Measurements from ENCODE around the gene BAG3. TPM values are rescaled to one million over a fixed set of nuclear protein-coding genes. Genes with fewer than 3 reads are reported as not detected.
"Not testable (repeated sequence)": the region's sequence is repeated elsewhere in the genome, so short reads cannot be mapped to it uniquely, and the experiment has no call there.

BAG3 gene
- polyA plus RNA-seq, 4 donors = 6.5 to 15.3 (median 10.3) TPM

DNA sequence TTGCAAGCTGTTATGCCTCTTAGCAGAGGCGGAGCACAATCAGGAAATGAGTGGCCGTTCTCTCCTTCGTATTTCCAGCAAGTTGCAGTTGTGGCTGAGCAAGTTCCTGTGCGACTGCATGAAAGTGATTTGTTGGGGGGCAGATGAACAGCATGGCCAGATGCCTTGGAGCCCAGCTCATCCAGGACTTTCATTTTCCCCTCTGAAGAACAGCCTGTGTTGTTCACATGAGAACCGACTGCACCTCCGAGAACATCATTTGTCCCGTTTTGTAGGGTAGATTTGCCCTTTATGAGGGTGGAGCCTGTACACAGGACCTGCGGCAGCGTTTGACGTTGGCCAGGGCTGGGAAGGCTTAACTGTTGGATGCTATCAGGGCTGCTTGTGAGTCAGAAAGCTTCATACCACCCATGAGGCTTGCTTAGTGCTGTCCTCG lies 4.4 kb downstream of the BAG3 start:
- H3K36me3 ChIP-seq (ENCODE audit: control insufficient read depth in 3 of 3, insufficient read depth in 2 of 3, low read depth in 1 of 3, low read length in 3 of 3) = peaks cover 0 to 23% (median 0%) of the 10 kb centered on the region in 3 donors
- peak overlapping the region in 2 of 3 donors; percentile 63 to 75 for H3K27ac ChIP-seq (ENCODE audit: low read depth in 1 of 3, low read length in 2 of 3)
- no peak overlapping the region for H3K4me3 ChIP-seq (ENCODE audit: low read depth in 1 of 3, low read length in 3 of 3)
- FAIRE-seq (no peak), DNase-seq (peak in 1 of 2 donors; percentile 21)
- peaks cover 0 to 4% of the 10 kb centered on the region in 2 donors for H3K9me3 ChIP-seq (ENCODE audit: control insufficient read depth in 2 of 2, insufficient read depth in 1 of 2, low read depth in 1 of 2, low read length in 1 of 2)
- 44 to 71% (median 68%) methylated on average over 11 of the region's 11 CpGs for WGBS, 3 donors
- H3K27me3 ChIP-seq (ENCODE audit: control insufficient read depth in 3 of 3, insufficient read depth in 3 of 3, low read length in 3 of 3) = no peaks in the 10 kb centered on the region
- H3K4me1 ChIP-seq (ENCODE audit: control insufficient read depth in 3 of 3, insufficient read depth in 2 of 3, low read depth in 1 of 3, low read length in 2 of 3) = peaks cover 0 to 16% (median 3%) of the 10 kb centered on the region in 3 donors

DNA sequence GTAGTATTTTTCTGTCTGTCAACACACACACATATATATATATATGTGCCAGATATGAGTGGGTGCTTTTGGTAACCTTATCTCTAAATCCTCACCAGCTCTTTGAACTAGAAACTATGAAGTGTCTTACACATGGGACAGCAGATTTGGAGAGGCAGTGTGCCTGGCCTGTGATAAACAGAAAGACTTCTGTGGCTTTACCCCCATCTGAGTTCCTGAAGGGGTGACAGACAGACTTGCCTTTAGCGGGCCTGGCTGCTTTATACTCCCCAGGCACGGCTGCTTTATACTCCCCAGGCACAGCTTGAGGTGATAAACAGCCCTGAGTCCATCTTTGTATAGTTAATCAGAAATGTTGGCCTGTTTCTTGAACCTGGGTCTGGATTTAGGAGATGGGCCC lies 5.6 kb downstream of the BAG3 start:
- Histone ChIP-seq H3K9me3 (ENCODE audit: control insufficient read depth in 2 of 2, insufficient read depth in 1 of 2, low read depth in 1 of 2, low read length in 1 of 2) (peaks cover 0 to 4% of the 10 kb centered on the region in 2 donors), H3K36me3 (ENCODE audit: control insufficient read depth in 3 of 3, insufficient read depth in 2 of 3, low read depth in 1 of 3, low read length in 3 of 3) (peaks cover 0 to 23% (median 0%) of the 10 kb centered on the region in 3 donors), H3K27me3 (ENCODE audit: control insufficient read depth in 3 of 3, insufficient read depth in 3 of 3, low read length in 3 of 3) (no peaks in the 10 kb centered on the region), H3K4me3 (ENCODE audit: low read depth in 1 of 3, low read length in 3 of 3) (no peak overlapping the region), H3K4me1 (ENCODE audit: control insufficient read depth in 3 of 3, insufficient read depth in 2 of 3, low read depth in 1 of 3, low read length in 2 of 3) (peaks cover 0 to 16% (median 3%) of the 10 kb centered on the region in 3 donors), H3K27ac (ENCODE audit: low read depth in 1 of 3, low read length in 2 of 3) (peak overlapping the region in 1 of 3 donors; percentile 71)
- FAIRE-seq = no peak
- WGBS, 3 donors = 72 to 96% (median 84%) methylated on average over 2 of the region's 2 CpGs
- no peak for DNase-seq

DNA sequence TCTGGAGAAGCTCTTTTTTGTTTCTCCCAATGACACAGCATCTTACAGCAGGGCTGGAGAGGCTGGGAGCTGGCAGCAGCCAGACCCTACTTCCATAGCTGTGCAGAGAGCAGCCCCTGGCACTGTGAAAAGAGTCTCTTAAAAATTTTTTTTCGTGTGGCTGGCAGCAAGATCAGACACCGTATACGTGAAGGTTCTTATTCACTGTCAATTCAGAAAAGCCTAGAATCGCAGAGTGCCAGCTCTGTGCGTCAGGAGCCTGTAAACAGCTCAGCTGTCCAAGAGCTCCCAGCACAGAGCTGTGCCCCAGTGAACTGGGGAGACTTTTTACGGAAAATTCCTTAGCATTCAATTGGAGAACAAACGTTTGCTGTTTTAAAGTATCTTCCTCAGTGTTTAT lies 6.5 kb downstream of the BAG3 start:
- H3K9me3 ChIP-seq (ENCODE audit: control insufficient read depth in 2 of 2, insufficient read depth in 1 of 2, low read depth in 1 of 2, low read length in 1 of 2) = peaks cover 0 to 4% of the 10 kb centered on the region in 2 donors
- H3K4me3 ChIP-seq (ENCODE audit: low read depth in 1 of 3, low read length in 3 of 3) = no peak overlapping the region
- peaks cover 0 to 23% (median 0%) of the 10 kb centered on the region in 3 donors for H3K36me3 ChIP-seq (ENCODE audit: control insufficient read depth in 3 of 3, insufficient read depth in 2 of 3, low read depth in 1 of 3, low read length in 3 of 3)
- DNase-seq (no peak), FAIRE-seq (no peak)
- H3K27ac ChIP-seq (ENCODE audit: low read depth in 1 of 3, low read length in 2 of 3) = no peak overlapping the region
- H3K27me3 ChIP-seq (ENCODE audit: control insufficient read depth in 3 of 3, insufficient read depth in 3 of 3, low read length in 3 of 3) = no peaks in the 10 kb centered on the region
- 66 to 84% (median 80%) methylated on average over 7 of the region's 7 CpGs for WGBS, 3 donors
- H3K4me1 ChIP-seq (ENCODE audit: control insufficient read depth in 3 of 3, insufficient read depth in 2 of 3, low read depth in 1 of 3, low read length in 2 of 3) = peaks cover 0 to 16% (median 3%) of the 10 kb centered on the region in 3 donors

DNA sequence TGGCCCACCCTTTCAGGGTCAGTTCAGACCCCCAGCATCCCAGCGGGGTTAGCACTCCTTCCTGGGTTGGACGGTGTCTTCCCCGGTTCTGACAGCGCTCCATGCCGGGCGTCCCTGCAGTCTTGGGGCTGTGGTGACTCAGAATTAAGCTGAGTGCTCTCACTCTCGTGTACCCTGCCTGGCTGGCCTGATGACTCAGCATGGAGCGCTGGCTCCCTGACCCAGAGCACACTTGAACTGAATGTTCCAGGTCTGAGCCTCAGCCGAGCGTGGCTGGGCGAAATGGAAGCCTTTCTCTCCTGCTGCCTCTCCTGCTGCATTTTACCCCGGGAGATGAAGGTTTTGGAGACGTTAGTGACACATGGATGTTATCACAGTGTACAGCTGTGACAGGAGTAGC lies 7.1 kb downstream of the BAG3 start:
- peaks cover 0 to 14% (median 3%) of the 10 kb centered on the region in 3 donors for H3K4me1 ChIP-seq (ENCODE audit: control insufficient read depth in 3 of 3, insufficient read depth in 2 of 3, low read depth in 1 of 3, low read length in 2 of 3)
- H3K4me3 ChIP-seq (ENCODE audit: low read depth in 1 of 3, low read length in 3 of 3) = no peak overlapping the region
- FAIRE-seq (no peak), DNase-seq (peak; percentile 31 to 80)
- H3K27me3 ChIP-seq (ENCODE audit: control insufficient read depth in 3 of 3, insufficient read depth in 3 of 3, low read length in 3 of 3) = no peaks in the 10 kb centered on the region
- H3K9me3 ChIP-seq (ENCODE audit: control insufficient read depth in 2 of 2, insufficient read depth in 1 of 2, low read depth in 1 of 2, low read length in 1 of 2) = peaks cover 0 to 4% of the 10 kb centered on the region in 2 donors
- H3K27ac ChIP-seq (ENCODE audit: low read depth in 1 of 3, low read length in 2 of 3) = peak overlapping the region in 1 of 3 donors; percentile 23
- WGBS, 3 donors = 44 to 58% (median 55%) methylated on average over 13 of the region's 13 CpGs
- H3K36me3 ChIP-seq (ENCODE audit: control insufficient read depth in 3 of 3, insufficient read depth in 2 of 3, low read depth in 1 of 3, low read length in 3 of 3) = peaks cover 0 to 23% (median 0%) of the 10 kb centered on the region in 3 donors

DNA sequence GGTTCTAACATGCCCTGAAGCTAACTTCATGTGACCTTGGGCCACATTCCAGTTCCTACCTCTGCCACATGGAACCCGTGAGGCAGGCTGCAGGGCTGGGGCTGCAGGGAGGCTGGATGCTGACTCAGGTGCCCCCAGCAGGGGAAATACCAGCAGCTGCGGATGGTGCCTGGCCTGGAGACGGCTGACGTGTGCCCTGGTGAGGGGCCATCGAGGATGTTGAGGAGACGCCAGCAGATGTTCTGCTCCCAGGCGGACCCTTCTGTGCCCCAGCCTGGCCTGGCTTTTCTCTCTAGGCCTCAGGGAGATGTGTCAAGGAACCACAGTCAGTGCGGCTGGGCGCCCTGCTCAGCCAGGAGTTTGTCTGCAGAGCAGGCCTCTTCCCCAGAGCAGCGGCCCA lies 8.8 kb downstream of the BAG3 start:
- WGBS, 3 donors = 95 to 97% (median 96%) methylated on average over 10 of the region's 10 CpGs
- Histone ChIP-seq H3K4me1 (ENCODE audit: control insufficient read depth in 3 of 3, insufficient read depth in 2 of 3, low read depth in 1 of 3, low read length in 2 of 3) (peaks cover 0 to 4% (median 0%) of the 10 kb centered on the region in 3 donors), H3K36me3 (ENCODE audit: control insufficient read depth in 3 of 3, insufficient read depth in 2 of 3, low read depth in 1 of 3, low read length in 3 of 3) (peaks cover 0 to 20% (median 0%) of the 10 kb centered on the region in 3 donors), H3K27me3 (ENCODE audit: control insufficient read depth in 3 of 3, insufficient read depth in 3 of 3, low read length in 3 of 3) (no peaks in the 10 kb centered on the region), H3K4me3 (ENCODE audit: low read depth in 1 of 3, low read length in 3 of 3) (no peak overlapping the region), H3K9me3 (ENCODE audit: control insufficient read depth in 2 of 2, insufficient read depth in 1 of 2, low read depth in 1 of 2, low read length in 1 of 2) (peaks cover 0 to 4% of the 10 kb centered on the region in 2 donors), H3K27ac (ENCODE audit: low read depth in 1 of 3, low read length in 2 of 3) (no peak overlapping the region)
- no peak for DNase-seq
- FAIRE-seq = no peak

DNA sequence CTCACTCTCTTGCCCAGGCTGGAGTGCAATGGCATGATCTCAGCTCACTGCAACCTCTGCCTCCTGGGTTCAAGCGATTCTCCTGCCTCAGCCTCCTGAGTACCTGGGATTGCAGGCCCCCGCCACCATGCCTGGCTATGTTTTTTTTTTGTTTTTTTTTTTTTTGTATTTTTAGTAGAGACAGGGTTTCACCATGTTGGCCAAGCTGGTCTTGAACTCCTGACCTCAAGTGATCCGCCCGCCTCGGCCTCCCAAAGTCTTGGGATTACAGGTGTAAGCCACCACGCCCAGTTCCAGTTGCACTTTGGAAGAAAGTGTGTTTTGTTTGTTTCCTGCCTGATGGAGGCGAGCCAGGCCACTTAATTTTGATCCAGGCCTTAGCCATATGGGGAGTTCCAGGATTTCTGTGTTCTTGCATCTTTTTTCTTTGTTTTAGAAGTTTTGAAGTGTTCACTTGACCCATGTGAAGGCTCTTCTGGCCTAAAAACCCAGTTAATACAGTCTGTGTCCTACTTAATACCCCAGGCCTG lies 11.0 kb downstream of the BAG3 start:
- H3K4me3 ChIP-seq (ENCODE audit: low read depth in 1 of 3, low read length in 3 of 3); H3K9me3 ChIP-seq (ENCODE audit: control insufficient read depth in 2 of 2, insufficient read depth in 1 of 2, low read depth in 1 of 2, low read length in 1 of 2); FAIRE-seq; H3K27me3 ChIP-seq (ENCODE audit: control insufficient read depth in 3 of 3, insufficient read depth in 3 of 3, low read length in 3 of 3); H3K4me1 ChIP-seq (ENCODE audit: control insufficient read depth in 3 of 3, insufficient read depth in 2 of 3, low read depth in 1 of 3, low read length in 2 of 3); DNase-seq; H3K27ac ChIP-seq (ENCODE audit: low read depth in 1 of 3, low read length in 2 of 3): not testable (repeated sequence)
- 59 to 75% (median 71%) methylated on average over 6 to 7 of the region's 7 CpGs for WGBS, 3 donors
- H3K36me3 ChIP-seq (ENCODE audit: control insufficient read depth in 3 of 3, insufficient read depth in 2 of 3, low read depth in 1 of 3, low read length in 3 of 3) = peaks cover 0 to 16% (median 0%) of the 10 kb centered on the region in 3 donors

DNA sequence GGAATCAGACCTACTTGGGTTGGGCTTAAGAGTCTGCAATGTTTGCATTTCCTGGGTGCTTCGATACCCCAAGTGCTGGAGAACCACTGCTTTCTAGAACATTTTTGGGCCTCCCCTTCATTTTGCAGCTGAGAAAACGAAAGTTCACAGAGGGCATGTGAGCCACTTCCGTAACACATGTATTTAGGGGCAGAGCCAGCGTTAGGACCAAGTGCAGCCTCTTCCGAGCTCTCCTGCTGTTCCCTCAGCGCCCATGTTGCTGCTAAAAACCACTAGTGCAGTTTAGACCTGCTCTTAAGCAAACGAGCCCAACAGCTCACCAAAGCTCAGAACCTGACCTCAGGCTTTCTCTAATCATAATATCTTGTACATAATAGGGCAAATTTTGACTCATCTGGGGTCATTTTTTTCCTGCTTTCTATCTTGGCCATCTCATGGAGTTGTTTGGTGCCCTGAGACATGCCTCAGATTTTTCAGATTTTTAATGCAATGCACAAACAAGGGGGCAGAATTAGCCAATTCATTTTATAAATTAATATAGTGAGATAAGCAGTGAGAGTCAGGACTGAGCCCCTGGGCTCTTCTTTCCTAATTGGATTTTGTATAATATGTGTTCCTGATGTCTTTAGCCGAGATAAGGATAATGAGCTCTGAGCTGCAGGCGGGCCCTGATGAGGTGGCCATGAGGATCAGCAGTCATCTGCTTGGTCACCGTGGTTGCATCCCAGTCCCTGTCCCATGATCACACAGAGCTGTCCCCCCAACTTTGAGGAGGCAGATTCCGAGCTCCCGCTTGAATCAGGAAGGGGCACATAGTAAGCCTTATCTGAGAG lies 12.9 kb downstream of the BAG3 start:
- FAIRE-seq = no peak
- Histone ChIP-seq H3K4me1 (ENCODE audit: control insufficient read depth in 3 of 3, insufficient read depth in 2 of 3, low read depth in 1 of 3, low read length in 2 of 3) (peaks cover 0 to 8% (median 2%) of the 10 kb centered on the region in 3 donors), H3K27me3 (ENCODE audit: control insufficient read depth in 3 of 3, insufficient read depth in 3 of 3, low read length in 3 of 3) (no peaks in the 10 kb centered on the region), H3K27ac (ENCODE audit: low read depth in 1 of 3, low read length in 2 of 3) (peak overlapping the region in 1 of 3 donors; percentile 61), H3K36me3 (ENCODE audit: control insufficient read depth in 3 of 3, insufficient read depth in 2 of 3, low read depth in 1 of 3, low read length in 3 of 3) (peaks cover 0 to 13% (median 0%) of the 10 kb centered on the region in 3 donors), H3K4me3 (ENCODE audit: low read depth in 1 of 3, low read length in 3 of 3) (no peak overlapping the region), H3K9me3 (ENCODE audit: control insufficient read depth in 2 of 2, insufficient read depth in 1 of 2, low read depth in 1 of 2, low read length in 1 of 2) (peaks cover 0 to 4% of the 10 kb centered on the region in 2 donors)
- 75% methylated on average over 12 of the region's 12 CpGs for WGBS, 3 donors
- DNase-seq = peak in 1 of 2 donors; percentile 38

DNA sequence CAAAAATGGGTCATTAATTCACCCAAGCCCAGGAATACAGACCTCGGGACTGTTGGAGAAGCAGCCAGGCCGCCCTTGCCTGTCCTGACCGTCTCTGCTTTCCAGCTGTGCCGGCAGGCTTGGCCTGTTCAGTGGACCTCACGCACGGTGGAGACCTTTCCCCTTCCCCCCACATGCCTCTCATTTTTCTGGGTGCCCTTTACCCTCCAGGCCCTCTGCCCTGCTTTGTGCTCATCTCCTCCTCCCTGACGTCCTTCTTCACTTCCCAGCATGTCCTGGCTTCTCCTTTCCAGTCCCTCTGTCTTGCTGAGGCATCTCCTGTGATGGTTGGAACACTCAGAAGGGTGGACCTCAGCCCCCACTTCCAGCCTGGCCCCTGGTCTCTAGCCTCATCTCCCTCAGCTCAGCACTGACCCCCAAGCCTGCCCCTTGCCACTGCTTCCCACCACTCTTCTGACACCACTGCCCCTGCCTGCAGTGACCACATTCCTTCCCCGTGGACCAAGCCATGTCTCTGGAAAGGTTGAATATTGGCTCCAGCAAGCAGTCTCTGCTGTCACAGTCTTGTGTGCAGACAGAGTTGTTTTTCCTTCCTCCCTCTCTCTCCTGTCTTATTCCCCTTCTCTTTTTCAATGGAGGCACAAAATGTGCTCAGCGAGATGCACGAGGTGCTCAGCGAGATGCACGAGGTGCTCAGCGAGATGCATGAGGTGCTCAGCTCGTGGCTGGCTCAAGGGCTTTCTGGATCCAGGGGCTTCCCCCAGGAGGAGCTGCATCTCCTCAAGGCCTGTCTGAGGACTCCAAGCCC lies 14.9 kb downstream of the BAG3 start:
- H3K27ac ChIP-seq (ENCODE audit: low read depth in 1 of 3, low read length in 2 of 3) = no peak overlapping the region
- 75 to 78% (median 77%) methylated on average over 14 of the region's 14 CpGs for WGBS, 3 donors
- peaks cover 0 to 8% (median 2%) of the 10 kb centered on the region in 3 donors for H3K4me1 ChIP-seq (ENCODE audit: control insufficient read depth in 3 of 3, insufficient read depth in 2 of 3, low read depth in 1 of 3, low read length in 2 of 3)
- no peak overlapping the region for H3K4me3 ChIP-seq (ENCODE audit: low read depth in 1 of 3, low read length in 3 of 3)
- H3K9me3 ChIP-seq (ENCODE audit: control insufficient read depth in 2 of 2, insufficient read depth in 1 of 2, low read depth in 1 of 2, low read length in 1 of 2) = no peaks in the 10 kb centered on the region
- H3K27me3 ChIP-seq (ENCODE audit: control insufficient read depth in 3 of 3, insufficient read depth in 3 of 3, low read length in 3 of 3) = no peaks in the 10 kb centered on the region
- no peak for FAIRE-seq
- peaks cover 0 to 22% (median 7%) of the 10 kb centered on the region in 3 donors for H3K36me3 ChIP-seq (ENCODE audit: control insufficient read depth in 3 of 3, insufficient read depth in 2 of 3, low read depth in 1 of 3, low read length in 3 of 3)
- DNase-seq = no peak
